ENCODE data around the gene GPR85. TPM values are rescaled to one million over a fixed set of nuclear protein-coding genes. Genes with fewer than 3 reads are reported as not detected.

The GPR85 gene
- total and polyA plus RNA-seq, 2 donors (not counting 3 experiments of a cell fraction or from before 2014, with no cell fraction given), result 0.54 to 0.64 TPM

DNA sequence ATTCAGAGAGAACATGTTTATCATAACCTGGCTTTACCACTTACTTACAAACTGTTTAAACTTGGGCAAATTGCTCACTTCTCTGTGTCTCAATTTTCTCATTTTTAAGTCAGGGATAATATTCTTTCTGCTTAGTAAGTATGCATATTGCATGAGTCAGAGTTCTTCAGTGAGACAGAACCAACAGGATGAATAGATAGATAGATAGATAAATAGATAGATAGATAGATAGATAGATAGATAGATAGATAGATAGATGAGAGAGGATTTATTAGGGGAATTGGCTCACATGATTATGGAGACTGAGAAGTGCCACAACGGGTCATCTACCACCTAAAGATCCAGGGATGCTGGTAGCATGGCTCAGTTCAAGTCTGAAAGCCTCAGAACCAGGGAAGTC is 47.4 kb upstream of the GPR85 start:
- Histone ChIP-seq H3K79me2 (ENCODE audit: control insufficient read depth, insufficient read depth, low read length) (no peaks in the 10 kb centered on the region), H3K36me3 (ENCODE audit: control insufficient read depth in 2 of 2, extremely low read depth in 1 of 2, insufficient read depth in 2 of 2, low read length in 2 of 2) (no peaks in the 10 kb centered on the region), H3K27ac (ENCODE audit: insufficient read depth, low read depth, low read length) (no peak overlapping the region), H3K9me1 (replicated peaks; ENCODE audit: control insufficient read depth, extremely low read depth, insufficient read depth, low read length) (no peaks in the 10 kb centered on the region), H2AFZ (ENCODE audit: low read depth, low read length) (no peak overlapping the region), H3K4me3 (replicated peaks in 1 of 3; ENCODE audit: insufficient read depth in 1 of 3, low read depth in 1 of 3, low read length in 3 of 3) (no peak overlapping the region), H3K27me3 (ENCODE audit: control insufficient read depth in 2 of 2, insufficient read depth in 2 of 2, low read length in 2 of 2) (peaks cover 0 to 2% of the 10 kb centered on the region in 2 experiments), H3K9me3 (replicated peaks; ENCODE audit: control insufficient read depth, insufficient read depth, low read length) (no peaks in the 10 kb centered on the region), H3K4me2 (ENCODE audit: insufficient read depth, low read length) (no peak overlapping the region), H4K20me1 (replicated peaks; ENCODE audit: control insufficient read depth, extremely low read depth, insufficient read depth, low read length) (no peaks in the 10 kb centered on the region), H3K4me1 (ENCODE audit: control insufficient read depth, extremely low read depth, insufficient read depth, low read length) (no peaks in the 10 kb centered on the region), H3K9ac (replicated peaks; ENCODE audit: extremely low read depth, insufficient read depth, low read length) (no peak overlapping the region)
- dilution Hi-C loops (cut with MboI; ENCODE audit: extremely low pct_ligation_motif_present, low sequenced_read_pairs), result no loop called here
- intact Hi-C loops (cut with micrococcal nuclease), result no loop called here
- ChIA-PET POLR2A (no interaction called here), CTCF (no interaction called here)
- FAIRE-seq (no peak), DNase-seq (ENCODE audit: low read depth, low spot score) (no peak)
- BruUV-seq (replicated peaks), result no TSS peak
- TF ChIP-seq POLR2AphosphoS5 (IDR thresholded peaks at IDR 0.05; ENCODE audit: insufficient read depth, low read depth, low read length) (no peak), EZH2 (IDR thresholded peaks at IDR 0.05; ENCODE audit: borderline replicate concordance, low read depth, low read length, severe bottlenecking) (no peak), JUN (IDR thresholded peaks at IDR 0.05; ENCODE audit: borderline replicate concordance, insufficient read depth, insufficient read length, low read depth) (no peak), POLR2A (IDR thresholded peaks at IDR 0.05; ENCODE audit: low read depth, low read length) (no peak), FOS (IDR thresholded peaks at IDR 0.05; ENCODE audit: borderline replicate concordance, insufficient read depth, low read length) (no peak), GATA2 (IDR thresholded peaks at IDR 0.05; ENCODE audit: insufficient read depth, insufficient read length, low read depth, low read length) (no peak), MYC (IDR thresholded peaks at IDR 0.05; ENCODE audit: low read depth, low read length) (no peak)
- TF ChIP-seq, protein P1, sequence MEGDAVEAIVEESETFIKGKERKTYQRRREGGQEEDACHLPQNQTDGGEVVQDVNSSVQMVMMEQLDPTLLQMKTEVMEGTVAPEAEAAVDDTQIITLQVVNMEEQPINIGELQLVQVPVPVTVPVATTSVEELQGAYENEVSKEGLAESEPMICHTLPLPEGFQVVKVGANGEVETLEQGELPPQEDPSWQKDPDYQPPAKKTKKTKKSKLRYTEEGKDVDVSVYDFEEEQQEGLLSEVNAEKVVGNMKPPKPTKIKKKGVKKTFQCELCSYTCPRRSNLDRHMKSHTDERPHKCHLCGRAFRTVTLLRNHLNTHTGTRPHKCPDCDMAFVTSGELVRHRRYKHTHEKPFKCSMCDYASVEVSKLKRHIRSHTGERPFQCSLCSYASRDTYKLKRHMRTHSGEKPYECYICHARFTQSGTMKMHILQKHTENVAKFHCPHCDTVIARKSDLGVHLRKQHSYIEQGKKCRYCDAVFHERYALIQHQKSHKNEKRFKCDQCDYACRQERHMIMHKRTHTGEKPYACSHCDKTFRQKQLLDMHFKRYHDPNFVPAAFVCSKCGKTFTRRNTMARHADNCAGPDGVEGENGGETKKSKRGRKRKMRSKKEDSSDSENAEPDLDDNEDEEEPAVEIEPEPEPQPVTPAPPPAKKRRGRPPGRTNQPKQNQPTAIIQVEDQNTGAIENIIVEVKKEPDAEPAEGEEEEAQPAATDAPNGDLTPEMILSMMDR (IDR thresholded peaks at IDR 0.05; ENCODE audit: extremely low read depth in 1 of 2, insufficient read depth in 1 of 2, low read depth in 1 of 2, low read length in 2 of 2), result no peak
- TF ChIP-seq, protein P2, sequence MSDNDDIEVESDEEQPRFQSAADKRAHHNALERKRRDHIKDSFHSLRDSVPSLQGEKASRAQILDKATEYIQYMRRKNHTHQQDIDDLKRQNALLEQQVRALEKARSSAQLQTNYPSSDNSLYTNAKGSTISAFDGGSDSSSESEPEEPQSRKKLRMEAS (IDR thresholded peaks at IDR 0.05; ENCODE audit: insufficient read depth, insufficient read length), result no peak
